GM21529 (cell line): Measurements from ENCODE around the gene CAPN5.

Experiments used
- ATAC-seq: cut with Tn5 transposase; IDR thresholded peaks from one replicate; pipeline ENCODE4 v1.9.1; 2021; ENCODE audit not compliant: unreplicated experiment

Gene CAPN5

GRCh38 chr11:77146261-77147035 is 79.7 kb downstream of the CAPN5 start:
- no peak for ATAC-seq

- no peak for ATAC-seq
These were observed 80.2 kb downstream of the CAPN5 start for GRCh38 chr11:77147036-77147315.

GRCh38 chr11:77147668-77148321 is 81.0 kb downstream of the CAPN5 start:
- ATAC-seq: no peak

- no peak for ATAC-seq
These were observed 82.4 kb downstream of the CAPN5 start for GRCh38 chr11:77148963-77149715.

GRCh38 chr11:77149716-77150392 is 83.1 kb downstream of the CAPN5 start:
- no peak for ATAC-seq

GRCh38 chr11:77150836-77151235 is 84.1 kb downstream of the CAPN5 start:
- ATAC-seq: no peak

- ATAC-seq: no peak
These were observed 85.2 kb downstream of the CAPN5 start for GRCh38 chr11:77151804-77152509.

GRCh38 chr11:77152846-77153245 is 86.1 kb downstream of the CAPN5 start:
- ATAC-seq: no peak

- no peak for ATAC-seq
These were observed 86.8 kb downstream of the CAPN5 start for GRCh38 chr11:77153276-77154185.

GRCh38 chr11:77154381-77155081 is 87.8 kb downstream of the CAPN5 start:
- ATAC-seq: no peak

GRCh38 chr11:77155082-77155475 is 88.3 kb downstream of the CAPN5 start:
- ATAC-seq: no peak

GRCh38 chr11:77155556-77156130 is 88.9 kb downstream of the CAPN5 start:
- no peak for ATAC-seq

GRCh38 chr11:77156396-77157195 is 89.8 kb downstream of the CAPN5 start:
- no peak for ATAC-seq

GRCh38 chr11:77158041-77158695 is 91.4 kb downstream of the CAPN5 start:
- no peak for ATAC-seq

- ATAC-seq: no peak
These were observed 92.6 kb downstream of the CAPN5 start for GRCh38 chr11:77159219-77159936.

GRCh38 chr11:77159937-77160495 is 93.2 kb downstream of the CAPN5 start:
- no peak for ATAC-seq

- ATAC-seq: no peak
These were observed 96.5 kb downstream of the CAPN5 start for GRCh38 chr11:77163271-77163670.
